ENCODE results near the gene IGSF8. TPM values are rescaled to one million over a fixed set of nuclear protein-coding genes. Genes with fewer than 3 reads are reported as not detected.

IGSF8 gene
- total RNA-seq, 2 donors from 2014 or later: 53.6 to 60.2 TPM

DNA sequence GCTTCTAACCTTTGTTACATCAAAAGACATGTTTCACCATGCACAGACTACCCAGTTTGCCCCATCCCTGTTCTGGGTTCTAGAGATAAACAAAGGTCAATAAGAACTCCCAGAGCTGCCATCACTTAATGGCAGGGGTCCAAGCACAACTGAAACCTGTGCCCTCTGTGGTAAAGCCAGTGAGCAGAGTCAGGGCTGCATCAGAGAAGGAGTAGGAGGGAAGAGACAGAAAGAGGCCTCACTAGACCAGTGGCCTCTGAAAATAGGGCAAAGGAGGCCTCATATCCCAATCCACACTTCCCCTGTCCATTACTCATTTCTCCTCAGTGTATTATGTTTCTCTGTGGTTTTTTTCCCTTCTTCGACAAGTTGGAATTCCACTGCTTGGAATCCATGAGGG, 27.3 kb upstream of the IGSF8 start:
- H3K4me3 ChIP-seq: no peak overlapping the region
- H3K9me3 ChIP-seq: no peaks in the 10 kb centered on the region
- DNase-seq: no peak
- H3K36me3 ChIP-seq: no peaks in the 10 kb centered on the region
- H3K27me3 ChIP-seq: no peaks in the 10 kb centered on the region
- no peak overlapping the region for H3K27ac ChIP-seq
- no peak overlapping the region for H3K9ac ChIP-seq (ENCODE audit: low read depth in 2 of 2, low read length in 2 of 2)
- H3K4me1 ChIP-seq: no peaks in the 10 kb centered on the region
- TF ChIP-seq CTCF (IDR thresholded peaks at IDR 0.05): no peak
- intact Hi-C loops (cut with DNase I): no loop called here

DNA sequence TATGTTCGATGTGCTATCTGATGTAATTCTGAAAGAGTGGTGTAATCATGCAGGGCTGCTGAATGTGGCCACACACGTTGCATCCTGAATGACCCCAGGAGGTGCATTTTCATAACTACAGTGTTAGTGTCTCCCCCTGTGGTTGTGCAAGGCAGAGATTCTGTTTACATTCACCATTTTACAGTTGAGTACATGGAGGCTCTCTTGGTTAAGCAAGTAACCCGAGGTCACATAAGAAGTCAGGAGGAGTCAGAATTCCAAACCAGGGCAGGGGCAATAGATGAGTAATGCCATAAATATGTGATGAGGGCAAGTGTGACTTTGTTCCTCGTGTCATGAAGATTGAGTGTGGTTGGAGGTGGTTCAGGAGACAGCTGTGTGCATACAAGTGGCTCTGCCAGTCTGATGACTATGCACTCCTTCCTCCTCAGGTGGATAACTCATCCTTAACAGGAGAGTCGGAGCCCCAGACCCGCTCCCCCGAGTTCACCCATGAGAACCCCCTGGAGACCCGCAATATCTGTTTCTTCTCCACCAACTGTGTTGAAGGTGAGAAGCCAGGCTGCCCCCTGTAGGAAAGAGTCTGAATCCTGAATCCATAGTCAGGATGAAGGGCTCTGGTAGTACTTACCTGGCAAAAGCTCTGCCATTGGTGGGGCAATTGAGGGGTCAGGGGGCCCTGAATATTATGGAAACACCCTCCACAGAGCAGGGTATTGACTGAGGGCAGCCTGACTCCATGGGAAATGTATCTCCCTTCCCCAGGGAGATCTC, 26.5 kb upstream of the IGSF8 start:
- Histone ChIP-seq H3K9ac (ENCODE audit: low read depth in 2 of 2, low read length in 2 of 2) (no peak overlapping the region), H3K4me3 (no peak overlapping the region), H3K36me3 (no peaks in the 10 kb centered on the region), H3K27me3 (no peaks in the 10 kb centered on the region), H3K27ac (no peak overlapping the region), H3K9me3 (no peaks in the 10 kb centered on the region), H3K4me1 (no peaks in the 10 kb centered on the region)
- no peak for DNase-seq
- TF ChIP-seq CTCF (IDR thresholded peaks at IDR 0.05): no peak
- intact Hi-C loops (cut with DNase I): no loop called here

- Histone ChIP-seq H3K36me3 (no peaks in the 10 kb centered on the region), H3K4me1 (no peaks in the 10 kb centered on the region), H3K27ac (no peak overlapping the region), H3K9ac (ENCODE audit: low read depth in 2 of 2, low read length in 2 of 2) (no peak overlapping the region), H3K9me3 (no peaks in the 10 kb centered on the region), H3K27me3 (no peaks in the 10 kb centered on the region), H3K4me3 (no peak overlapping the region)
- intact Hi-C loops (cut with DNase I): no loop called here
- TF ChIP-seq CTCF (IDR thresholded peaks at IDR 0.05): no peak
- no peak for DNase-seq
Observed at GRCh38 chr1:160123726-160124125, 25.3 kb upstream of the IGSF8 start.

GRCh38 chr1:160122978-160123495, 24.6 kb upstream of the IGSF8 start:
- H3K36me3 ChIP-seq: no peaks in the 10 kb centered on the region
- H3K9me3 ChIP-seq: no peaks in the 10 kb centered on the region
- H3K27ac ChIP-seq: no peak overlapping the region
- H3K9ac ChIP-seq (ENCODE audit: low read depth in 2 of 2, low read length in 2 of 2): no peak overlapping the region
- no peak for DNase-seq
- no peak overlapping the region for H3K4me3 ChIP-seq
- no peaks in the 10 kb centered on the region for H3K4me1 ChIP-seq
- H3K27me3 ChIP-seq: no peaks in the 10 kb centered on the region
- intact Hi-C loops (cut with DNase I): no loop called here
- no peak for TF ChIP-seq CTCF (IDR thresholded peaks at IDR 0.05)

GRCh38 chr1:160121388-160121787, 23.0 kb upstream of the IGSF8 start:
- TF ChIP-seq CTCF (IDR thresholded peaks at IDR 0.05): no peak
- intact Hi-C loops (cut with DNase I): no loop called here
- Histone ChIP-seq H3K9me3 (no peaks in the 10 kb centered on the region), H3K9ac (ENCODE audit: low read depth in 2 of 2, low read length in 2 of 2) (no peak overlapping the region), H3K27ac (no peak overlapping the region), H3K27me3 (no peaks in the 10 kb centered on the region), H3K36me3 (no peaks in the 10 kb centered on the region), H3K4me3 (no peak overlapping the region), H3K4me1 (no peaks in the 10 kb centered on the region)
- no peak for DNase-seq

Data from colonic mucosa (tissue), 4 donors.